GM12872 (cell line): ENCODE measurements around the gene COG7.

ENCODE experiments used
- TF ChIP-seq, protein P1 (sequence below): IDR thresholded peaks from 3 replicates; pipeline ENCODE4 v1.5.1; 2011; ENCODE audit warnings: low read depth, mild to moderate bottlenecking, low read length, moderate library complexity; ENCODE audit not compliant: insufficient read depth

Gene COG7

GRCh38 chr16:23378921-23379320, 74.1 kb downstream of the COG7 start:
- TF ChIP-seq, protein P1, sequence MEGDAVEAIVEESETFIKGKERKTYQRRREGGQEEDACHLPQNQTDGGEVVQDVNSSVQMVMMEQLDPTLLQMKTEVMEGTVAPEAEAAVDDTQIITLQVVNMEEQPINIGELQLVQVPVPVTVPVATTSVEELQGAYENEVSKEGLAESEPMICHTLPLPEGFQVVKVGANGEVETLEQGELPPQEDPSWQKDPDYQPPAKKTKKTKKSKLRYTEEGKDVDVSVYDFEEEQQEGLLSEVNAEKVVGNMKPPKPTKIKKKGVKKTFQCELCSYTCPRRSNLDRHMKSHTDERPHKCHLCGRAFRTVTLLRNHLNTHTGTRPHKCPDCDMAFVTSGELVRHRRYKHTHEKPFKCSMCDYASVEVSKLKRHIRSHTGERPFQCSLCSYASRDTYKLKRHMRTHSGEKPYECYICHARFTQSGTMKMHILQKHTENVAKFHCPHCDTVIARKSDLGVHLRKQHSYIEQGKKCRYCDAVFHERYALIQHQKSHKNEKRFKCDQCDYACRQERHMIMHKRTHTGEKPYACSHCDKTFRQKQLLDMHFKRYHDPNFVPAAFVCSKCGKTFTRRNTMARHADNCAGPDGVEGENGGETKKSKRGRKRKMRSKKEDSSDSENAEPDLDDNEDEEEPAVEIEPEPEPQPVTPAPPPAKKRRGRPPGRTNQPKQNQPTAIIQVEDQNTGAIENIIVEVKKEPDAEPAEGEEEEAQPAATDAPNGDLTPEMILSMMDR, result no peak

DNA sequence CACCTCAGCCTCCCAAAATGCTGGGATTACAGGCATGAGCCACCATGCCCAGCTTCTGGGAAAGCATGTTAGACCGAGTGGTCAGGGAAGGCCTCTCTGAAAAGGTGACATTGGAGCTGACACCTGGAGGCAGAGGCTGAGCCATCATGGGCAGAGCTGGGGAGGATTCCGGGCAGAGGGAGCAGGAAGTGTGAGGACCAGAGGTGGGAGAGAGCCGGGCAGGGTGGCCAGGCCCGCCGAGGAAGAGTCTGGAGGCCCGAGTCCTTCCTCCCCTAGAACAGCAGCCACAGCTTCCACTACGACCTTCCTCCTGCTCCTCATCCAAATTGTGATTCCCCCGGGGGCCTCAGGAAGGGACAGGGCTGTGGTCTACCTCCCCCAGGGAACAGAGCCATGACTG, 74.7 kb downstream of the COG7 start:
- TF ChIP-seq, protein P1, result no peak

DNA sequence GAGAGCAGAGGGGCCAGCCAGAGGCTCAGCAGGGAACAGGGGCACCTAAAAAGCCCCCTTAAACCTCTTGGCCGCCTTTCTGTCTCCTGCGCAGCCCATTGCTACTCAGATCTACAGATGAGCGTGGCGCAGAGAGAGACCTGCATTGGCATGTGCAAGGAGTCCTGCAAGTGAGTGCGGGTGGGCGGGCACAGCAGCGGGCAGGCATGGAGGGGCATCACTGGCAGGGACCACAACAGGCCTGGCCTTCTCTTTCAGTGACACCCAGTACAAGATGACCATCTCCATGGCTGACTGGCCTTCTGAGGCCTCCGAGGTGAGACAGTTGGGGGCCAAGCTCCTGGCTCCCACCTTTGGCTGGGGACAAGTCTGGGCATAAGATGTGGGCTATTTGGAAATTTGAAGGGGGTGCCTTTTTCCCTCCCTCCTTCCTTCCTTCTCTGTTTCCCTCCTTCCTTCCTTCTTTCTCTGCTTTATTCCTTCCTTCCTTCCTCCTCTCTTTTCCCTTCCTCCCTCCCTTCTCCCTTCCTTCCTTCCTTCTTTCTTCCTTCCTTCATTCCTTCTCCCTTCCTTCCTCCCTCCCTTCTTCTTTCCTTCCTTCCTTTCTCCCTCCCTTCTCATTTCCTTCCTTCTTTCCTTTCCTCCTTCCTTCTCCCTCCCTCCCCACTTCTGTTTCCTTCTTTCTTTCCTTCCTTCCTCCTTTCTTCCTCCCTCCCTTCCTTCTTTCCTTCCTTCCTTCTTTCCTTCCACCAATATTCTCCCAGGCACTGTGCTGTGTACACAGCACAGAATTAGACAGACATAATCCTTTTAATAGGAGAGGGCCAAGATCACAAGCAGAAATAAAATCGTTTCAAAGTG, 75.7 kb downstream of the COG7 start:
- TF ChIP-seq, protein P1, result no peak

DNA sequence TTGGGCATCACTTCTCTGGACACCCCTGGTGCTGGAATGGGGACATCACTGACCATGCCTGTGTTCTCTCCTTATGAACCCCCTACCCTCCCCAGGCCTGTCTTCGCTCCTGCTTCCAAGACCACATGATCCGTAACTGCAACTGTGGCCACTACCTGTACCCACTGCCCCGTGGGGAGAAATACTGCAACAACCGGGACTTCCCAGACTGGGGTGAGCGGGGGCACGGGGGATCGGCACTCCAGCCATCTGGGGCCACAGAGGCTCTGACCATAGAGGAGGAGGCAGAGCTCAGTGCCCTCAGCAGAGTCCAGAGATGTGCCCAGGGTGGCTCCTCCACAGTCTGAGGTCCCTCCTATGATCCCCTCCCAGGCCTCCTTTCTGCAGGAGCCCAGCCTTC, 77.3 kb downstream of the COG7 start:
- TF ChIP-seq, protein P1, result no peak

- TF ChIP-seq, protein P1, result no peak
Observed at GRCh38 chr16:23374721-23375510, 78.1 kb downstream of the COG7 start.

DNA sequence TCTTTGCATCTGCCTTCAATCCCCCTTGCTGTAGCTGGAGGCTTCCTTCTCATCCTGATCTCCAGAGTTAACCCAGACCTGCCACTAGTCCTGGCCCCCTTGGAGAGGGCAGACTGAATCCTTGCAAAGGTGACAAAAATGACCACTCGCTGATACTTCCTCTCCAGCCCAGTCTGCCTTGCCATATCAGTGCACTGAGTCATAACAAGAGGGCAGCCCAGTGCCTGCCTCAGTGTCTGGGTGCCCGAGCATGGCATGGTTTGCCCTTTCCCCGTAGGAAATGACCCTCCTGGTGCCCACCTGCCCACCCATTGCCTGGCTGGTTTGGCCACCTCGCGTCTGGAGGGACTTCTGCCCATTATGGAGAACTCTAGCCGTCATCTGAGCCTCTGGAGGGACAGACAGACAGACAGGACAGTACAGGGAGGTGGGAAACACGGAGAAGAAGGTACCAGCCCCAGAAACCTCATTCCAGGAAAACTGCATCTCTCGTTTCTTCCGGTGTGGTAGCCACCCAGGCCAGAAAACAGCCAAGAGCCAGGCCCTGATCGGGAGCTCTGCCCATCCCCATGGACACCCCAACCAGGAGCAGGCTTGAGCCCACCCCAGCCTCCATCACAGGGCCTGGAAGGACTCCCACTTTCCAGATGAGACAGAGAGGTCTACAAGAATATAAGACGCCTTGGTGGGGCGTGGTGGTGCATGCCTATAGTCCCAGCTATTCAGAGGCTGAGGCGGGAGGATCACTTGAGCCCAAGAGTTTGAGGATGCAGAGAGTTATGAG, 79.4 kb downstream of the COG7 start:
- TF ChIP-seq, protein P1, result no peak

DNA sequence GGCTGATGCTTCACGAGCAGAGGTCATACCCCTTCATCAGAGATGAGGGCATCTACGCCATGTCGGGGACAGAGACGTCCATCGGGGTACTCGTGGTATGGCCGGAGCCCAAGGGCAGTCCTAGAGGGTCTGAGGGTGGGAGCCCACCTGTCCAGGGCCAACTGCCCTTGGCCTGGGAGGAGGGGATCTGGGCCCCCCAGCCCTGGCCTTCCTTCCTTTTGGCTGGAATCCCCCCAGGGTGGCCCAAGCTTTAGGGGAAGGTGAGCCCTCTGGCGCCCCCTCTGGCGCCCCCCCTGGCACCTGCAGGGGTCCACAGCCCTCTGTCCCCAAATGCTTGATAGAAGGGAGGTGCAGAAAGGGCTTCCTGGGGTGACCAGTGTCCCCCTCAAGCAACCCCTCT, 81.6 kb downstream of the COG7 start:
- TF ChIP-seq, protein P1, result peak; percentile 39
